Stimulated activated CD4-positive, alpha-beta T cell treated with anti-CD3 and anti-CD28 coated beads, TNF-alpha, amount 100 ng/mL, for 1 hour (primary cell): ENCODE results near the gene EEPD1.
"Not testable (repeated sequence)": the region's sequence is repeated elsewhere in the genome, so short reads cannot be mapped to it uniquely, and the experiment has no call there.

Experiments used
- DNase-seq, 3 donors: peaks; one replicate each; pipeline ENCODE4 v3.0.0-alpha.2; 2020; ENCODE audit warnings: low read depth in 3 of 3, low spot score in 1 of 3

The EEPD1 gene

DNA sequence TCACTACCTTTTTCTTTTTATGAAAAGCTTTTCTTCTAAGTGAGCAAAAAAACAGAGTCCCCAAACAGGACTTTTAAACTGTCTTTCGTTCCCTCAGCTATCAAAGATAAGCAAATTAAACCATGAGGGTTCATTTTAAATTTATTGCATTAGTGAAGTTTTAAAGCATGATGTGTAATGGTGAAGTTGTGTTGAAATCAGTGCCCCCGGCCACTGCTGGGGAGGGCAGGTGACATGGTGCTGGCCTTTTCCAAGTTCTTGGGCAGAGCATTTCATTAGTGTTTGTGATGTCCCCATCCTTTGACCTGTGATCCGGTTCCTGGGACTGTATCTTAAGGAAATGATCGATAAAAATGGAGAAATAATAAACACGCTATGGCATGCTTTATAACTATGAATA, 96.0 kb downstream of the EEPD1 start:
- no peak for DNase-seq

DNA sequence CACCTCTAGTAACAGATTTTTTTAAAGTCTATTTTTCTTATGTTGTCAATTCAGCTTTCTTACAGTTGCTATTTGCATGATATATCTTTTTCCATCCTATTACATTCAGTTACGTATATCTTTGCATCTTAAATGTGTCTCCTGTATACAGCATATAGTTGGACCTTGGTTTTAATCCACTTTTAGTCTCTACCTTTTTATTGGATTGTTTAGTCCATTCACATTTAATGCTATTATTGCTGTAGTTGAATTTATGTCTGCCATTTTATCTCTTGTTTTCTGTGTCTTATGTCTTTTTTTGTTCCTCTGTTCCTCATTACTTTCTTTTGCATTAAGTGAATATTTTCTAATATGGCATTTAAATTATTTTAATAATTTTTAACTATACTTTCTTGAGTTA, 100.6 kb downstream of the EEPD1 start:
- no peak for DNase-seq

GRCh38 chr7:36258510-36259259, 105.6 kb downstream of the EEPD1 start:
- not testable (repeated sequence) for DNase-seq

DNA sequence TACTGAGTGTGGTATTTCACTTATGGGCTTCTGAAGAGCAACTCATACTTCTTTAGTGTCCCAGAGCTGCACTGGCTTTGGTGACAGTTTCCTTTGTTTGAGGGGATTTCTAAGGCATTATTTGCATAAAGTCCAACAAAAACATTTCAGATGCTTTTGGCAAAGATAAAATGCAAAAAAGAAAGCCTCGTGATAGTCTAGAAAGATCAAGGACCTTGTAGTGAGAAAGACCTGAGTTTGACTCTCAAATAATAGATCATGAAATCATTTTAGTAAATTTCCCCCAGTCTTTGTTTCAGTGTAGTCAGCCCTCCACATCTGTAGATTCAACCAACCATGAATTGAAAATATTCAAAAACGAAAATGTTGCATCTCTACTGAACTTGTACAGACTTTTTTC, 107.4 kb downstream of the EEPD1 start:
- no peak for DNase-seq

GRCh38 chr7:36261019-36261754, 108.1 kb downstream of the EEPD1 start:
- no peak for DNase-seq

- no peak for DNase-seq
Observed at GRCh38 chr7:36262309-36263094, 109.4 kb downstream of the EEPD1 start.

GRCh38 chr7:36263095-36263484, 110.0 kb downstream of the EEPD1 start:
- no peak for DNase-seq

DNA sequence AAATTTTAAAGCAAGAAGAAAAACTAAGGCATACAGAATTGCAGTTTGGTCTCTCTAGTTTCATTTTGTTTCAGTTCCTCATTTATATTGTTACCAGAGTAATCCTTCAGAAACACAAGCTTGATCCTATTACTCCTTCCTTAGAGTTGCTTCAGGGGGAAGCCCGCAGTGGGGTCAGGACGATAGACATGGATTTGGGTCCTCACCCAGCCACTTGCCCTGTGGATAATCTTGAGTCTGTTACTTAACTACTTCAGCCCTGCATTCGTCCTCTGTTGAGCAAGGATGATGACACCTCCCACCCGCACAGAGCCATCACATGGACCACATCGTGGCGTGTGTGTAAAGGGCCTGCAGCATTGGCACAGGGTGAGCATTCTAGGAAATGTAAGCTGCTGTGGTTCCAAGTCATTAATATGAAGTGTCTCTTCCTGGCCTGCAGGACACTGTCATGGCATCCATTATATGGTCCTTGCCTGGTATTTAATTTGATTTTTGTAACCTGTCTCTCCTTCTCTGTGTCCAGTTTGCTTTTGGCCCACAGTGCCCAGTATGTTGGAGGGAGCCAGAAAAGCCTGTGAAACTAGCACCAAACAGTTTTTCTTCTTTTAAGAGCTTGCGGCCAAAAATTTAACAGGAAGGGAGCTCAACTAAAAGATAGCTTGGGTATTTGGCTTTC, 111.2 kb downstream of the EEPD1 start:
- no peak for DNase-seq

- DNase-seq = no peak
Observed at GRCh38 chr7:36264913-36265516, 112.0 kb downstream of the EEPD1 start.

- no peak for DNase-seq
Observed at GRCh38 chr7:36265680-36266079, 112.6 kb downstream of the EEPD1 start.

DNA sequence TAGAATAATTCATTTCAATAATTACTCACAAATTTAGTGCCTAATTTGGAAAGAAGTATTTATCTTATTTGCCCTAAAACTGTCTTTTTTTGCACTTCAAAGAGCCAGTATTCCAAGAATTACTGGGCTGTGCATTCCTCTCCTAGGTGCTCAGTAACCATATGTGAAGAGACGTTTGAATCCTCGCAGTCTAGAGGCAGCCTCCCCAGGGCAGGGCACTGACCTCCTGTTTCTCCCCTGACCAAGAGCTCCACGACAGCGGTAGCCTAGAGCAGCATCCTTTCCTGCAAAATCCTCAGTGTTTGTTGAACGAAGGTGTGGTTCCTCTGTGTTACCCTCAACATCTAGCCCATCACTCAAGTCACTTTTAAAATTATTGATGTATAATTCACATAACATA, 113.1 kb downstream of the EEPD1 start:
- DNase-seq = no peak

- DNase-seq = no peak
Observed at GRCh38 chr7:36266683-36267082, 113.6 kb downstream of the EEPD1 start.

- DNase-seq = no peak
Observed at GRCh38 chr7:36272211-36272566, 119.1 kb downstream of the EEPD1 start.

- DNase-seq = no peak
Observed at GRCh38 chr7:36272567-36273269, 119.7 kb downstream of the EEPD1 start.

DNA sequence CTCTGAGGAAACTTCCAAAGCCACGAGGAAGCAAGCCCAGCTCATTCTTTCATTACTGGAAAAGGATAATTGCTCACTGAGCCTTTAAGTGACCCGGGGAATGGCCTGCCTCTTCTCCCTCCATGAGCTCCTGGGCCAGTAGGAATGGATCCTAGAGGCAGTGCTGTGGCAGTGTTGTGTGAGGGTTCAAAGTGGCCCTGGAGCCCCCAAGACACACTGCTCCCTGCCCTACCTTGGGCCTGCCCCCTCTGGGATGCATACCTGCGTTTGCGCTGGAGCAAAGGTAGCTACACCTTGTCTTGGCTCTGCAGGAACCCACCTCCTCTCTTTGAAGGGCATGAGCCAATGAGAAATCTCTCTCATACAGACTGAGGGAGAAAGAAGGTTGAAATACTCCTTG, 120.8 kb downstream of the EEPD1 start:
- DNase-seq = no peak

GRCh38 chr7:36275735-36276284, 122.8 kb downstream of the EEPD1 start:
- DNase-seq = no peak

- no peak for DNase-seq
Observed at GRCh38 chr7:36276428-36277248, 123.6 kb downstream of the EEPD1 start.

DNA sequence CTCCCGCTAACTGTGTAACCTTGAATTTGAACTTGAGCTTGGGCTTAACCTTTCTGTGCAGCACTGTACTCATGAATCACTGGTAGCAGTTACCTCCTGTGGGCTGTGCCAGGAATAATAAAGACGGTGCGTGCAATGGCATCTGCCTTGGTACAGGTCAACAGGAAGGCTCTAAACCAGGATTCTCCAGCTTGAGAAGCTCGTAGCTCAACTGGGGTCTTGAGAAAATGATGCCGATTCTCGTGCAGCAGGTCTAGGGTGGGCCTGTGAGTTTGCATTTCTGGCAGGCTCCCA, 124.1 kb downstream of the EEPD1 start:
- no peak for DNase-seq

DNA sequence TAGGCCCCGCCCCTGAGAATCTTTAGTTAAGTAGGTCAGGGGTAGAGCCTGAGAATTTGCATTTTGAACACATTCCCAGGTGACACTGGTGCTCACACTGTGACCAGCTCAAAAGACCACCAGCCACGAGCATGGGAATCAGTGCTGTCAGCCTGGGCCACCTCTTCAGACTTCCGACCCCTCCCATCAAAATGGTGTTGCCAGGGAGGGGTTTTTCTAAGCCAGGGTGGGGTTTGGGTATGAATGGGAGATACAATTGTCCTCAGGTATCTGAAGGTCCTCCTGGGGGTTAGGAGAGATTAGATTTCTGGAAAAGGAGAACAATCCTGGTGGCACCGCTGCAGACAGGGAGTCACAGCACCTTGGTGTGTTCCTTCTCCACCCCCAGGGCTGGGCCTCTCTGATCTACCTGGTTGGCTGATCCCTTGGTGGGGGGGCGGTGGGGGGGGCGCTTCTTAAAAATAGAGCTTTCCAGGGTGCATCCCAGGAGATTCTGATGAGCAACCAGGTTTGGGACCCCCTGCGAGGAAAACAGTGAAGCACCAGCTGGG, 125.1 kb downstream of the EEPD1 start:
- no peak for DNase-seq
